Bronchial epithelial cell (primary cell): ENCODE measurements around the gene TRIM24. TPM values are rescaled to one million over a fixed set of nuclear protein-coding genes. Genes with fewer than 3 reads are reported as not detected.

Experiments used
- DNase-seq: peaks from one replicate; pipeline ENCODE4 v3.0.0-alpha.2; 2010; ENCODE audit warnings: low read depth
- FAIRE-seq: peaks from 2 replicates; lab custom pipeline; 2011; peaks lifted over from hg19 to GRCh38; lab: Jason Lieb, UNC
- H3K27me3 ChIP-seq: 2 replicates; pipeline ENCODE4 v1.5.1; 2011; ENCODE audit warnings: low read length; ENCODE audit not compliant: control insufficient read depth, insufficient read depth
- H3K36me3 ChIP-seq: 2 replicates; pipeline ENCODE4 v1.5.1; 2011; ENCODE audit warnings: low read length; ENCODE audit not compliant: control insufficient read depth, insufficient read depth
- H3K4me3 ChIP-seq: 2 replicates; pipeline ENCODE4 v1.5.1; 2011; ENCODE audit warnings: mild to moderate bottlenecking, low read depth, low read length, control low read depth
- total RNA-seq: library from RNA; depleted of rRNA; stranded (reverse); fragments of >200 nt; gene quantifications from 2 replicates; pipeline ENCODE4 v1.2.1, GENCODE V29; 2014
- TF ChIP-seq, protein P1 (sequence below): IDR thresholded peaks from 2 replicates; pipeline ENCODE4 v1.5.1; 2011; ENCODE audit warnings: mild to moderate bottlenecking, moderate library complexity, low read length, control low read depth, inconsistent platforms; ENCODE audit not compliant: insufficient read depth, severe bottlenecking

Gene TRIM24
- total RNA-seq, 1 donor from 2014 or later = 2.1 TPM

DNA sequence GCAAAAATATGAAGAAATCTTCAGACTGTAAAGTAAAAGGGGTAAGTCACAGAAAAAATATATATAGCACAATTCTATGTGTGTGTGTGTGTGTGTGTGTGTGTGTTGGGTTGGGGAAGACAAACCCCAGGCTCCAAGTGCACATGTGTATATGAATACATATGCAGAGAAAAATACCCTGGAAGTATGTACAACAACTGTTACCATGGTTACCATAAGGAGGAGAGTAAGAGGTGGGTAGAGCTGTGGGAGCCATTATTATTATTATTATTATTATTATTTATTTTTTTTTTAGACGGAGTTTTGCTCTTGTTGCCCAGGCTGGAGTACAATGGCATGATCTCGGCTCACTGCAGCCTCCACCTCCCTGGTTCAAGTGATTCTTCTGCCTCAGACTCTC is 23.7 kb upstream of the TRIM24 start:
- no peak for FAIRE-seq
- H3K27me3 ChIP-seq = no peaks in the 10 kb centered on the region
- TF ChIP-seq, protein P1, sequence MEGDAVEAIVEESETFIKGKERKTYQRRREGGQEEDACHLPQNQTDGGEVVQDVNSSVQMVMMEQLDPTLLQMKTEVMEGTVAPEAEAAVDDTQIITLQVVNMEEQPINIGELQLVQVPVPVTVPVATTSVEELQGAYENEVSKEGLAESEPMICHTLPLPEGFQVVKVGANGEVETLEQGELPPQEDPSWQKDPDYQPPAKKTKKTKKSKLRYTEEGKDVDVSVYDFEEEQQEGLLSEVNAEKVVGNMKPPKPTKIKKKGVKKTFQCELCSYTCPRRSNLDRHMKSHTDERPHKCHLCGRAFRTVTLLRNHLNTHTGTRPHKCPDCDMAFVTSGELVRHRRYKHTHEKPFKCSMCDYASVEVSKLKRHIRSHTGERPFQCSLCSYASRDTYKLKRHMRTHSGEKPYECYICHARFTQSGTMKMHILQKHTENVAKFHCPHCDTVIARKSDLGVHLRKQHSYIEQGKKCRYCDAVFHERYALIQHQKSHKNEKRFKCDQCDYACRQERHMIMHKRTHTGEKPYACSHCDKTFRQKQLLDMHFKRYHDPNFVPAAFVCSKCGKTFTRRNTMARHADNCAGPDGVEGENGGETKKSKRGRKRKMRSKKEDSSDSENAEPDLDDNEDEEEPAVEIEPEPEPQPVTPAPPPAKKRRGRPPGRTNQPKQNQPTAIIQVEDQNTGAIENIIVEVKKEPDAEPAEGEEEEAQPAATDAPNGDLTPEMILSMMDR = no peak
- no peak for DNase-seq
- H3K4me3 ChIP-seq = no peak overlapping the region
- H3K36me3 ChIP-seq = no peaks in the 10 kb centered on the region

DNA sequence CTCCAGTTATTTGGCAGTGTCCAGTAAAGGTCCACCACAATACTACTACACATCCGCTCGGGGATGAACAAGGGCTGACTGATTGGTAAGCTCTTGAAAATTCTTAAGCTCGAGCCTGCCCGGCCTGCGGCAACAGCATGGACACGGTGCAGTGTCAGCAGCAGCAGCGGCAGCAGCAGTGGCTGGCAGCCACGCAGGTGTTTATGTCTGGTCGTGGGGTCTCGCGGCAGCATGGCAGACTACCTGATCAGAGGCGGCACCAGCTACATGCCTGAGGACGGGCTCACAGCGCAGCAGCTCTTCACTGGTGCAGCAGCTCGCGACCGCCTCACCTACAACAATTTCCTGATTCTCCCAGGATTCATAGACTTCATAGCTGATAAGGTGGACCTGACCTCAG is 19.6 kb upstream of the TRIM24 start:
- Histone ChIP-seq H3K36me3 (no peaks in the 10 kb centered on the region), H3K4me3 (no peak overlapping the region), H3K27me3 (no peaks in the 10 kb centered on the region)
- TF ChIP-seq, protein P1 = no peak
- FAIRE-seq = no peak
- no peak for DNase-seq

DNA sequence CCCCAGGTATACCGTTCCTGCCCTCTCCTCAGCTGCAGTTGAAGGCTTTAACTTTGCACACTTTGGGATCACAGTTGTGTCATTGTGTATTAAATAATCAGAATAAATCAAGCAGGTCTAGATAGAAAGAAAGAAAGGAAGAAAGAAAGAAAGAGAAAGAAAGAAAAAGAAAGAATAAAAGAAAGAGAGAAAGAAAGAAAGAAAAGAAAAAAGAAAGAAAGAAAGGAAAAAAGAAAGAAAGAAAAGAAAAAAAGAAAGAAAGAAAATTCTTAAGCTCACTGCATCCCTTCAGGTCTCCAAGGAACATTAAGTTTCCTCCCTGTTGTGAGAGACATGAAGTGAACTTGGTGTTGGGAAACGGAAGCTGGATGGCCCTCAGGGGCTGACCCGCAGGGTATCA is 17.2 kb upstream of the TRIM24 start:
- TF ChIP-seq, protein P1 = no peak
- no peak overlapping the region for H3K4me3 ChIP-seq
- H3K36me3 ChIP-seq = no peaks in the 10 kb centered on the region
- H3K27me3 ChIP-seq = no peaks in the 10 kb centered on the region
- DNase-seq (no peak), FAIRE-seq (no peak)

DNA sequence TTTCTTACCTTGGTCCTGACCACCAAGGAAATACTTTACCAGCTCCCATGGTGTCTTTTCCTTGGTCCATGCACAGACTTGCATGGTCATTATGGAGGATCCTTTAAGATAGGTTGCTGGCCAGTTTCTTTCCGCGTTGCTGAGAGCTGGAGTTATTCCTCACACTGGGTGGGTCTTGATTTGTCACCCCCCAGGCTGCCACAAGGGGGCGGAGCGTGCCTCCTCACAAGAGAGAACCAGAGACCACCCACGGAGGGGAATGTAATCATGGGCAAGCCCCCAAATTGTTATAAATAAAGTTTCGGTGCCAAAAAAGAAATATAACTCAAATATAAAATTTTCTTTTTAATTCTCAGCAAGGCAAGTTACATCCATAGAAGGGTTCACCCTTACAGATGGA is 10.5 kb upstream of the TRIM24 start:
- FAIRE-seq (no peak), DNase-seq (no peak)
- Histone ChIP-seq H3K36me3 (no peaks in the 10 kb centered on the region), H3K4me3 (no peak overlapping the region), H3K27me3 (no peaks in the 10 kb centered on the region)
- TF ChIP-seq, protein P1 = no peak

DNA sequence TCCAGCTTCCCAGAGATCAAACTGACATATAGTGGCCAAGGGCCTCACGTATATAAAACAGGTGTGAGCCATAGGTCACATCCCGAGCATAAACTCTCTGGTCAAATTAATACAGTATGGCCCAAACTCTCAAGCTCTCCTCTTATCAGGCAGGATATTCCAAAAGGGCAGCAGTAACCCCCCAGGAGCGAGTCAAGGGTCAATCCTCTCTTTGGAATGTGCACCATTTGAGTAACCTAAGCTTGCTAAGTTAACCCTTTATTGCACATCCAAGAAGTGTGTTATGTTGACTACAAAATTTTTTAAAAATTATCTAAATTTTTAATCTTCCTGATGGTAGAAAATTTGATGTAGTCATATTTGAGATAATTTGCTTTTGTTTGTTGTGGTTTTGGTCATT is 4.5 kb upstream of the TRIM24 start:
- H3K4me3 ChIP-seq = no peak overlapping the region
- no peaks in the 10 kb centered on the region for H3K36me3 ChIP-seq
- TF ChIP-seq, protein P1 = no peak
- no peaks in the 10 kb centered on the region for H3K27me3 ChIP-seq
- no peak for DNase-seq
- no peak for FAIRE-seq

DNA sequence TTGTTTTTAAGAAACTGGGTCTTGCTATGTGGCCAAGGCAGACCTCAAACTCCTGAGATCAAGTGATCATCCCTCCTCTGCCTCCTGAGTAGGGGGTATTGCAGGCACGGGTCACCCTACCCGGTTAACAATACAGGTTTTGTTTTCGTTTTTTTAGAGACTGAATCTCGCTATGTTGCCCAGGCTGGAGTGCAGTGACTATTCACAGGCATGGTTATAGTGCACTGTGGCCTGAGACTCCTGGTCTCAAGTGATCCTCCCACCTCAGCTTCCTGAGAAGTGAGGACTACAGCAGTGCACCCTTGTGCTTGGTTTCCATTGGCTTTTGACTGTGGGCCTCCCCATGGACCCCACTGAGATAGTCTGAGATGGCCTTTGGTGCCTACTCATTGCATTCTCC is 3.8 kb upstream of the TRIM24 start:
- no peaks in the 10 kb centered on the region for H3K36me3 ChIP-seq
- FAIRE-seq (no peak), DNase-seq (no peak)
- H3K27me3 ChIP-seq = no peaks in the 10 kb centered on the region
- TF ChIP-seq, protein P1 = no peak
- H3K4me3 ChIP-seq = no peak overlapping the region
